Esophagus (tissue), 2 donors: ENCODE results near the gene KCTD10. TPM values are rescaled to one million over a fixed set of nuclear protein-coding genes. Genes with fewer than 3 reads are reported as not detected.
"Not testable (repeated sequence)": the region's sequence is repeated elsewhere in the genome, so short reads cannot be mapped to it uniquely, and the experiment has no call there.

Source experiments
- H3K27ac ChIP-seq, 2 donors: one replicate each; pipeline ENCODE4 v1.5.1; 2013; ENCODE audit warnings: low read depth in 2 of 2, mild to moderate bottlenecking in 2 of 2, inconsistent platforms in 1 of 2, low read length in 1 of 2, moderate library complexity in 1 of 2
- H3K27me3 ChIP-seq, 2 donors: one replicate each; pipeline ENCODE4 v1.6.1; 2013; ENCODE audit warnings: low read length in 2 of 2, control low read depth in 1 of 2, mild to moderate bottlenecking in 1 of 2; ENCODE audit not compliant: insufficient read depth in 2 of 2, control insufficient read depth in 1 of 2
- H3K36me3 ChIP-seq, 2 donors: one replicate each; pipeline ENCODE4 v1.6.1; 2013; ENCODE audit warnings: low read length in 1 of 2; ENCODE audit not compliant: control insufficient read depth in 2 of 2, insufficient read depth in 2 of 2
- H3K4me1 ChIP-seq, 2 donors: one replicate each; pipeline ENCODE4 v1.6.1; 2013; ENCODE audit warnings: low read length in 1 of 2; ENCODE audit not compliant: control insufficient read depth in 2 of 2, insufficient read depth in 2 of 2
- H3K4me3 ChIP-seq, 2 donors: one replicate each; pipeline ENCODE4 v1.5.1; 2013; ENCODE audit warnings: low read length in 2 of 2, mild to moderate bottlenecking in 2 of 2, low read depth in 1 of 2, moderate library complexity in 1 of 2
- H3K9me3 ChIP-seq, 2 donors: one replicate each; pipeline ENCODE4 v1.6.1; 2013; ENCODE audit warnings: mild to moderate bottlenecking in 2 of 2, low read depth in 1 of 2, low read length in 1 of 2, moderate library complexity in 1 of 2; ENCODE audit not compliant: control insufficient read depth in 2 of 2, insufficient read depth in 1 of 2
- WGBS, 2 donors: extraction: QIAGEN DNeasy Blood & Tissue Kit; methylation state at CpG; one replicate each; pipeline ENCODE4 v1.1.7; 2013; 5-methylcytosine and 5-hydroxymethylcytosine counted together
- polyA plus RNA-seq, 2 donors: library from polyadenylated mRNA; stranded (reverse); fragments of 200-250 nt; gene quantifications; one replicate each; pipeline ENCODE4 v1.2.3, GENCODE V29; 2013
- donor health status: healthy with polysubstance abuse.
- donor health status: Bipolar disorder and iron deficiency.

Gene KCTD10
- polyA plus RNA-seq, 2 donors, result 15.4 to 28.2 TPM

DNA sequence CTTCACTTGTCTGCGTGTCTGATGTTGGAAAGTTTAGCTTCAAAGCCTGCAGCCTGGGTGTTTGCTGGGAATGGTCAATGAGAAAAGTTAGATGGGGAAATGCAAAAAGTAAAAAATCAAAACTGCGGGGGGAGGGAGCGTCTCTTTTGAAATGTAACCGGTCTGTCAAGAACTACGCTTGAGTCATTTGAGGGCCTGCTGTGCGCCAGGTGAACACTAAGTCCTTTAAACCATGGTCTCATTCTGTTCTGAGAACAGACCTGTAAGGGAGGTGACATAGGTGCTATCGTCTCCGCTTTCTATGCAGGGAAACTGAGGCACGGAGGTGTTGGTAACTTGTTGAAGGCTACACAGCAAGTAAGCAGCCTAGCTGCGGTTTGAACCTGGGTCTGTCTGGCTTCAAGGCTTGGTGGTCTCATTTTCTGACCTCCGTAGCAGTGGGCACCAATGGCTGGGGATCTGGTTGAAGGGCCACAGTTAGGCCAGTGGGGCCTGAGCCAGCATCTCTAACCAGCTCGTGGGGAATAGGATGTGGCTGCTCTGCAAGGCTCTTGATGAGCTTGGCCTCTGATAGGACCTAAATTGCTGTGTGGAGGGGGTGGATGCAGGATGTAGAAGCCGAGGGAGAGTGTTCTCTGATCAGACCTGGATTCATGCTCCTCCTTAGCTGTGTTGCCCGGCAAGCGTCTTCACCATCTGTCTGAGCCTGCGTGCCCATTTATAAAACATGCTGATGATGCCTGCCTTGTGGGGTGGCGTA lies 41.5 kb downstream of the KCTD10 start:
- WGBS, 2 donors, result 66 to 71% methylated on average over 17 of the region's 17 CpGs

GRCh38 chr12:109434582-109434981 lies 42.5 kb downstream of the KCTD10 start:
- 74 to 77% methylated on average over 7 of the region's 7 CpGs for WGBS, 2 donors
- Histone ChIP-seq H3K4me3 (no peak overlapping the region), H3K27ac (peak overlapping the region; percentile 68 to 89), H3K9me3 (peaks cover 0 to 3% of the 10 kb centered on the region in 2 donors), H3K27me3 (no peaks in the 10 kb centered on the region), H3K4me1 (peaks cover 2 to 10% of the 10 kb centered on the region in 2 donors), H3K36me3 (no peaks in the 10 kb centered on the region)

More for the DNA sequence above, 41.5 kb downstream of the KCTD10 start:
- Histone ChIP-seq H3K27me3 (no peaks in the 10 kb centered on the region), H3K9me3 (no peaks in the 10 kb centered on the region), H3K27ac (peak overlapping the region; percentile 36 to 86), H3K4me1 (peaks cover 2 to 6% of the 10 kb centered on the region in 2 donors), H3K4me3 (peak overlapping the region in 1 of 2 donors; percentile 11), H3K36me3 (no peaks in the 10 kb centered on the region)

GRCh38 chr12:109433618-109434017 lies 43.5 kb downstream of the KCTD10 start:
- 70 to 71% methylated on average over 4 of the region's 4 CpGs for WGBS, 2 donors
- Histone ChIP-seq H3K27ac (peak overlapping the region; percentile 61 to 89), H3K27me3 (no peaks in the 10 kb centered on the region), H3K9me3 (peaks cover 0 to 3% of the 10 kb centered on the region in 2 donors), H3K36me3 (no peaks in the 10 kb centered on the region), H3K4me3 (no peak overlapping the region), H3K4me1 (peaks cover 2 to 10% of the 10 kb centered on the region in 2 donors)

DNA sequence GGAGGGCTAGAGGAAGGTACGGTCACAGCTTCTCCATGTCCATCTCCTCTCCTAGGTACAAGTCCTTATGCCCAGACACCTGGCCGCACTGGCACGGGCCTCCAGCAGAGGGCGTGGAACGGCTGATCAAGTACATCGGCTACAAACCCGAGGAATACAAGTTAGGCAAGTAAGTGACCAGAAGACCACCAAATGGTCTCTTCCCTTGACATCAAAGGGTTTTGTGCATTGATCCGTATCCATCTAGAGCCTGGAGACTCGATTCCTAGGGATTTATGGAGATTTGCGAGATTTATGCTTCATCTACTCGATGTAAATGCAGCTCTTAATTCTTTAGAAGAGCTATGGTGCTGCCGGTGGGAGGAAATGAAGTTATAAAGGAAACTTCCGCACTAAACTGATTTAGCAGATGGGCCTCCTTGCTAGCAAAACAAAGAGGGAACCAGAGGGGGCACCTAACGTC lies 44.2 kb downstream of the KCTD10 start:
- WGBS, 2 donors, result 28 to 29% methylated on average over 14 of the region's 14 CpGs
- Histone ChIP-seq H3K36me3 (no peaks in the 10 kb centered on the region), H3K9me3 (peaks cover 0 to 3% of the 10 kb centered on the region in 2 donors), H3K4me1 (peaks cover 2 to 10% of the 10 kb centered on the region in 2 donors), H3K27me3 (no peaks in the 10 kb centered on the region), H3K27ac (peak overlapping the region; percentile 66 to 89), H3K4me3 (peak overlapping the region in 1 of 2 donors; percentile 11)

- 63 to 65% methylated on average over 6 of the region's 6 CpGs for WGBS, 2 donors
- peak overlapping the region; percentile 66 to 89 for H3K27ac ChIP-seq
- peaks cover 2 to 10% of the 10 kb centered on the region in 2 donors for H3K4me1 ChIP-seq
- no peaks in the 10 kb centered on the region for H3K36me3 ChIP-seq
- peaks cover 0 to 3% of the 10 kb centered on the region in 2 donors for H3K9me3 ChIP-seq
- no peaks in the 10 kb centered on the region for H3K27me3 ChIP-seq
- peak overlapping the region in 1 of 2 donors; percentile 11 for H3K4me3 ChIP-seq
These were observed 44.7 kb downstream of the KCTD10 start for GRCh38 chr12:109432431-109432830.

GRCh38 chr12:109430244-109430643 lies 46.9 kb downstream of the KCTD10 start:
- Histone ChIP-seq H3K4me1 (peaks cover 0 to 6% of the 10 kb centered on the region in 2 donors), H3K36me3 (no peaks in the 10 kb centered on the region), H3K9me3 (peaks cover 0 to 3% of the 10 kb centered on the region in 2 donors), H3K27ac (no peak overlapping the region), H3K4me3 (no peak overlapping the region), H3K27me3 (no peaks in the 10 kb centered on the region)
- WGBS, 2 donors, result 91 to 92% methylated on average over 6 of the region's 6 CpGs

GRCh38 chr12:109428804-109429203 lies 48.3 kb downstream of the KCTD10 start:
- not testable (repeated sequence) for H3K9me3 ChIP-seq, H3K4me3 ChIP-seq, H3K36me3 ChIP-seq, H3K27me3 ChIP-seq, H3K4me1 ChIP-seq, H3K27ac ChIP-seq
- 91 to 93% methylated on average over 3 of the region's 3 CpGs for WGBS, 2 donors

DNA sequence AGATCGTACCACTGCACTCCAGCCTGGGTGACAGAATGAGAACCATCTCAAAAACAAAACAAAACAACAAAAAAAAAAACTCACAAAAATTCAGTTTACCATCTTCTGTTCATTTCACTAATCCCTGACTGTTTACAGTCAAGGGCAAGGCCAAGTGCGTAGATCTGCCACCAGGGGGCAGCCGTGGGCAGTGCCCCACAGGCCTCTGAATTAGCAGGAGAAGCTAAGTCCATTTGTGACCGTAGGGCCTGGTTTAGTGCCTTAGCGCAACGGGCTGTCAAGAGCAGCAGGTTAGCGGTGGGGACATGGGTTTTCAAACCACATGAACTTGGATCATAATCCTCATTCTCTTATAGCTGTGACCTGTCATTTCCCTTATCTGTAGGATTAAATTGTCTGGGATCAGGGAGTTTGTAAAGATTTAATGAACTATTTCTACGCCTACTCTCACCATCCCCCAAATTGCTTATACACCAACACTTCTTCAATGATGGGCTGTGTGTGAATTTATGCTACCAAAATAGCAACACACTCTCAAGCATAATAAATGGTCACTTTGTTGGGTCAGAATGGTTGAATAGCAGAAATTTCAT lies 49.0 kb downstream of the KCTD10 start:
- Histone ChIP-seq H3K4me3 (no peak overlapping the region), H3K27ac (no peak overlapping the region), H3K36me3 (no peaks in the 10 kb centered on the region), H3K9me3 (peaks cover 0 to 3% of the 10 kb centered on the region in 2 donors), H3K4me1 (peaks cover 0 to 6% of the 10 kb centered on the region in 2 donors), H3K27me3 (no peaks in the 10 kb centered on the region)
- 21 to 23% methylated on average over 8 of the region's 8 CpGs for WGBS, 2 donors

DNA sequence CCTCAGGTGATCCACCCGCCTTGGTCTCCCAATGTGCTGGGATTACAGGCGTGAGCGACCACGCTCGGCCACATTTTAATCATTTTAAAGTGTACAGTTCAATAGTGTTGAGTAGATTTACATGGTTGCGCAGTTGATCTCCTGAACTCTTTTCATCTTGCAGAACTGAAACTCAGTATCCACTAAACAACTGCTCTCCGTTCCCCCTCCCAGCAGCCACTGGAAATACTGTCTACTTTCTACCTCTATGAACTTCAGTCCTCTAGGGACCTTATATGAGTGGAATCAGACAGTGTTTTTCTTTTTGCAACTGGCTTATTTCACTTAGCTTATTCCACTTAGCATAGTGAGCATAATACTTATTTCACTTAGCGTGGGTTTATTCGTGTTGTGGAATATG lies 53.7 kb downstream of the KCTD10 start:
- H3K27me3 ChIP-seq, result no peaks in the 10 kb centered on the region
- H3K9me3 ChIP-seq, result no peaks in the 10 kb centered on the region
- no peaks in the 10 kb centered on the region for H3K4me1 ChIP-seq
- WGBS, 2 donors, result 83 to 87% methylated on average over 9 of the region's 9 CpGs
- H3K27ac ChIP-seq, result no peak overlapping the region
- no peak overlapping the region for H3K4me3 ChIP-seq
- H3K36me3 ChIP-seq, result no peaks in the 10 kb centered on the region
